Heart left ventricle (tissue), 16 donors: ENCODE data around the gene TMEM179. TPM values are rescaled to one million over a fixed set of nuclear protein-coding genes. Genes with fewer than 3 reads are reported as not detected.

Experiments
- ATAC-seq, 4 donors: fragments of 200-7000 bp; cut with Tn5 transposase; one replicate each; pipeline ENCODE4 v1.9.1; 2020 to 2022; ENCODE audit warnings: moderate library complexity in 4 of 4, mild to moderate bottlenecking in 3 of 4, moderate number of reproducible peaks in 1 of 4
- DNase-seq, 5 donors: peaks; one replicate each; pipeline ENCODE4 v3.0.0-alpha.2; 2020
- H3K27ac ChIP-seq, 12 donors: fragments of 200-600 bp; sonication (generic) in 4 of 12; one replicate each; pipeline versions ENCODE4 v1.5.0 to v1.8.0; 2016 to 2022; ENCODE audit warnings: mild to moderate bottlenecking in 2 of 12
- H3K27me3 ChIP-seq, 9 donors: fragments of 200-600 bp; sonication (generic) in 2 of 9; one replicate each; pipeline versions ENCODE4 v1.5.1 to v1.8.0; 2016 to 2022; ENCODE audit warnings: mild to moderate bottlenecking in 3 of 9
- H3K36me3 ChIP-seq, 9 donors: fragments of 200-600 bp; sonication (generic) in 2 of 9; one replicate each; pipeline versions ENCODE4 v1.5.0 to v1.8.0; 2018 to 2022; ENCODE audit warnings: mild to moderate bottlenecking in 2 of 9
- H3K4me1 ChIP-seq, 12 donors: fragments of 200-600 bp; sonication (generic) in 4 of 12; one replicate each; pipeline versions ENCODE4 v1.5.0 to v1.8.0; 2016 to 2022; ENCODE audit warnings: mild to moderate bottlenecking in 3 of 12
- H3K4me3 ChIP-seq, 12 donors: fragments of 200-600 bp; sonication (generic) in 4 of 12; one replicate each; pipeline versions ENCODE4 v1.5.0 to v1.8.0; 2017 to 2022; ENCODE audit warnings: mild to moderate bottlenecking in 9 of 12, moderate library complexity in 4 of 12
- H3K9me3 ChIP-seq, 12 donors: fragments of 200-600 bp; sonication (generic) in 4 of 12; one replicate each; pipeline versions ENCODE4 v1.5.0 to v1.8.0; 2016 to 2022; ENCODE audit warnings: mild to moderate bottlenecking in 1 of 12
- POLR2A ChIP-seq, 2 donors: fragments of 450-650 bp; IDR thresholded peaks; one replicate each; pipeline ENCODE4 v1.6.1; 2017; ENCODE audit warnings: antibody characterized with exemption in 2 of 2, mild to moderate bottlenecking in 2 of 2, moderate library complexity in 2 of 2
- WGBS, 4 donors: extraction: QIAGEN DNeasy Blood & Tissue Kit in 2 of 4; methylation state at CpG; one replicate each; pipeline versions ENCODE4 v1.1.5 to v1.1.7; 2013 to 2018; 5-methylcytosine and 5-hydroxymethylcytosine counted together
- intact Hi-C, 10 donors: fragments of 100-400 bp; cut with DNase I; formaldehyde crosslinking; loops; one replicate each; pipeline versions ENCODE4 v1.11.1 to v1.14.2; 2022
- polyA plus RNA-seq, 2 donors: library from polyadenylated mRNA; stranded (reverse); fragments of 200-250 nt; gene quantifications; one replicate each; pipeline ENCODE4 v1.2.3, GENCODE V29; 2013
- total RNA-seq, 9 donors: library from RNA; depleted of rRNA in 2 of 9; stranded (reverse); fragments of >200 nt in 2 of 9; fragmentation: NEBNext Ultra II Directional in 3 of 9; extraction: Animal tissue kit (Norgen Biotek cat#: 25700) in 3 of 9; gene quantifications; one replicate each; pipeline versions ENCODE4 v1.1.0 to v1.2.4, GENCODE V29; 2016 to 2023
- TF ChIP-seq, protein P1 (sequence below), 12 donors: fragments of 200-600 bp; sonication (generic) in 4 of 12; IDR thresholded peaks; one replicate each; pipeline versions ENCODE4 v1.5.0 to v1.8.0; 2018 to 2022; ENCODE audit warnings: antibody characterized with exemption in 12 of 12, mild to moderate bottlenecking in 5 of 12
- donor health status: ischemic (EF 13 %, LVEDD 7.1; RV severe dilation, severe dysfunction).
- donor health status: healthy with polysubstance abuse.
- donor health status: DM: no; HTN: yes; CAD: no.
- donor health status: DM: no; HTN: no; CAD: no.
- donor health status: ischemic (EF 25% LVEDD 6.9; RV normal size, moderate dysfunction).
- donor health status: ischemic (EF 25% LVEDD 5.7; RV mildly dilated, moderate dysfunction).
- donor health status: healthy.
- donor health status: DM: yes; HTN: yes; CAD: no.
- donor health status: ischemic (EF 35%, LVEDD 5.7; RV mildly dilated, moderate dysfunction).
- donor health status: nonischemic (EF 11% LVEDD 7.7; RV severe dilation, severe dysfunction).
- donor health status: DM: yes; HTN: yes; CAD: no.
- donor health status: PGD.
- donor health status: ischemic (EF 29% LVEDD 5.4; RV normal size, mild dysfunction).
- donor health status: nonischemic (EF 23%, LVEDD 6.1; RV moderate dilation, normal function).

Gene TMEM179
- total and polyA plus RNA-seq, 11 donors: 0.15 to 1.1 (median 0.40) TPM; not detected in 4

- Histone ChIP-seq H3K4me1 (peaks cover 0 to 23% (median 12%) of the 10 kb centered on the region in 12 donors), H3K27ac (no peak overlapping the region), H3K36me3 (no peaks in the 10 kb centered on the region), H3K9me3 (no peaks in the 10 kb centered on the region), H3K27me3 (peaks cover 0 to 49% (median 4%) of the 10 kb centered on the region in 9 donors), H3K4me3 (no peak overlapping the region)
- ATAC-seq: no peak
- 78 to 87% (median 80%) methylated on average over 20 to 30 of the region's 30 CpGs for WGBS, 4 donors
- intact Hi-C loops: loop anchor here in 9 of 10 donors (1.0 to 10.0 kb wide), 11 partner anchors 72 to 488 kb away; no protein-coding TSS in a partner anchor
- no peak for DNase-seq
- no peak for TF ChIP-seq POLR2A (IDR thresholded peaks at IDR 0.05)
- TF ChIP-seq, protein P1, sequence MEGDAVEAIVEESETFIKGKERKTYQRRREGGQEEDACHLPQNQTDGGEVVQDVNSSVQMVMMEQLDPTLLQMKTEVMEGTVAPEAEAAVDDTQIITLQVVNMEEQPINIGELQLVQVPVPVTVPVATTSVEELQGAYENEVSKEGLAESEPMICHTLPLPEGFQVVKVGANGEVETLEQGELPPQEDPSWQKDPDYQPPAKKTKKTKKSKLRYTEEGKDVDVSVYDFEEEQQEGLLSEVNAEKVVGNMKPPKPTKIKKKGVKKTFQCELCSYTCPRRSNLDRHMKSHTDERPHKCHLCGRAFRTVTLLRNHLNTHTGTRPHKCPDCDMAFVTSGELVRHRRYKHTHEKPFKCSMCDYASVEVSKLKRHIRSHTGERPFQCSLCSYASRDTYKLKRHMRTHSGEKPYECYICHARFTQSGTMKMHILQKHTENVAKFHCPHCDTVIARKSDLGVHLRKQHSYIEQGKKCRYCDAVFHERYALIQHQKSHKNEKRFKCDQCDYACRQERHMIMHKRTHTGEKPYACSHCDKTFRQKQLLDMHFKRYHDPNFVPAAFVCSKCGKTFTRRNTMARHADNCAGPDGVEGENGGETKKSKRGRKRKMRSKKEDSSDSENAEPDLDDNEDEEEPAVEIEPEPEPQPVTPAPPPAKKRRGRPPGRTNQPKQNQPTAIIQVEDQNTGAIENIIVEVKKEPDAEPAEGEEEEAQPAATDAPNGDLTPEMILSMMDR (IDR thresholded peaks at IDR 0.05): no peak
These were observed 39.6 kb downstream of the TMEM179 start for GRCh38 chr14:104564744-104565679.

DNA sequence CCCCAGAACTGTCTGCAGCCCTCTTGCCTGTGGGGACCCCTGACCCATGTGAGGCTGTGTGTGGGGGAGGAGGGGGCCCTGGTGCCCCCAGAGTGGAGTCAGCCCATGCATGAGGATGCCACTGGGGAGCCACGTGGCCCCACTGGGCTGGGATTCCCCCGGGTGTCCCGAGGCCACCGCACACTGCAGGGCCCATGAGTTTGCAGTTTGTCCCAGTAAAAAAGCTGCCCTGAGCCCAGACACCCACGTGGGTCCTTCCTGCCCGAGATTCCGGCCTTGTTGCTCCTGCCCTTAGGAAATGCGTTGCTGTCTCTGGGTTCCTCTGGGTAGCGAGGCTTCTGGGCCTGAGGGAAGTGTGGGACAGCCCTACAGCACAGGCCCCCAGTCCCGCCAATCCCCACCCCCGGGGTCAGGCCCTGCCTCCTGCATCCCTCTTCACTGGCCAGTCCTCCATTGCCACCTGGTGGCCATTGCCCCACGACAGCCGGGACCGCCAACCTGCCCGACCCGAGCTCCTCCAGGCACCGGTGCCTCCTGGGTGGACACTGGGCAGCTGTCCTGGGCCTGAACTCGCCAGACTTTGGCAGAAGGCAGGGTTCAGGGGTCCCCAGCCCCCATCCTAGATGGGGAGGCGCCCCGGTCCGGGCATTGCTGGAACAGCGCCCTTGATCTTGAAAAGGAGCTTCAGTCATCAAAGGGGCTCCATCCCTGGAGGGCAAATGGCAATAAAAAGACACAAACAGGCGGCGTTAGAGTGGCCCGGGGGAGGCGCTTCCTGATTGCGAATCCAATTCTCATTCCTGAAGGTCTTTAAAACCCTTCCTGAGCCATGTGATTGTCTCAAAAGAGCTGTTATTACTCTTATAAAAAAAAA, 40.6 kb downstream of the TMEM179 start:
- Histone ChIP-seq H3K4me3 (no peak overlapping the region), H3K4me1 (peaks cover 0 to 23% (median 12%) of the 10 kb centered on the region in 12 donors), H3K36me3 (no peaks in the 10 kb centered on the region), H3K27me3 (peaks cover 0 to 44% (median 4%) of the 10 kb centered on the region in 9 donors), H3K27ac (no peak overlapping the region), H3K9me3 (no peaks in the 10 kb centered on the region)
- DNase-seq (peak; percentile 70 to 86 (median 78)), ATAC-seq (peak; percentile 44 to 88 (median 80))
- intact Hi-C loops: loop anchor here (1.0 to 10.0 kb wide), 11 partner anchors 73 to 487 kb away; partner anchors contain the start of gene KIF26A (in 1 of the 10)
- TF ChIP-seq, protein P1 (IDR thresholded peaks at IDR 0.05): peak; percentile 67 to 91 (median 86)
- no peak for TF ChIP-seq POLR2A (IDR thresholded peaks at IDR 0.05)
- WGBS, 4 donors: 9 to 10% (median 9%) methylated on average over 14 to 27 of the region's 27 CpGs

DNA sequence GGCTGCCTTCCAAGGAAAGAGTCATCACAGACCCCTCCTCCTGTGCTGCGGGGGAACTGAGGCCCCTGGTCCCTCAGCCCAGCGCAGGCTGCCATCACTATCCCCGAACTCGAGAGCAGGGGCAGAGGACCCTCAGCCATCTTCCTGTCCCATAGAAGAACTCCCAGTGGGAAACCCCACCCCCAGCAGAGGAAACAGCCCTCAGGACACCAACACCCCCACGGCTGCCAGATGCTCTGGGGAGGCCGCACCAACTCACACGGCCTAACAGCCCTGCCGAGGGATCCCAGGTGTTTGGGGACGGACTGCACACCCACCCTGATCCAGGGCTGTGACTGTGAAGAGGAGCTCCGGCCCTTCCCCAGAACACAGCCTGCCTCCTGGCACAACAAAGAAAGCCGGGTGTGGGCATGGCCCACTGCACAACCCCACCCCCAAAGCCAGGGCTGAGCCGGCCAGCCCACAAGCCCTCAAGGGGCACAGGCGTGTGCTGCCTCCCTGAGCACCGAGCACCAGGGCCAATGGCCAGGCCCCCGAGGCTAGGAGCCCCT, 41.3 kb downstream of the TMEM179 start:
- Histone ChIP-seq H3K27ac (no peak overlapping the region), H3K4me1 (peaks cover 0 to 23% (median 12%) of the 10 kb centered on the region in 12 donors), H3K4me3 (no peak overlapping the region), H3K9me3 (no peaks in the 10 kb centered on the region), H3K27me3 (peaks cover 0 to 40% (median 4%) of the 10 kb centered on the region in 9 donors), H3K36me3 (no peaks in the 10 kb centered on the region)
- 50 to 63% (median 53%) methylated on average over 9 to 15 of the region's 15 CpGs for WGBS, 4 donors
- TF ChIP-seq, protein P1 (IDR thresholded peaks at IDR 0.05): no peak
- no peak for TF ChIP-seq POLR2A (IDR thresholded peaks at IDR 0.05)
- intact Hi-C loops: loop anchor here in 9 of 10 donors (2.0 to 10.0 kb wide), 7 partner anchors 74 to 486 kb away; partner anchors contain the start of gene KIF26A (in 1 of the 9)
- DNase-seq: peak in 2 of 5 donors; percentile 23 to 44
- ATAC-seq: peak in 1 of 4 donors; percentile 10
